Vagina (tissue), 2 donors: Measurements from ENCODE around the gene RFX2. TPM values are rescaled to one million over a fixed set of nuclear protein-coding genes. Genes with fewer than 3 reads are reported as not detected.

ENCODE experiments used
- DNase-seq, 2 donors: peaks; one replicate each; pipeline ENCODE4 v3.0.0-alpha.2; 2017; ENCODE audit errors: extremely low spot score in 2 of 2
- H3K27ac ChIP-seq: fragments of 200-600 bp; sonication (generic); one replicate; pipeline ENCODE4 v1.5.1; 2019
- H3K27me3 ChIP-seq: fragments of 200-600 bp; sonication (generic); one replicate; pipeline ENCODE4 v1.5.1; 2019
- H3K36me3 ChIP-seq, 2 donors: fragments of 200-600 bp; sonication (generic); one replicate each; pipeline ENCODE4 v1.5.1; 2017 to 2019
- H3K4me1 ChIP-seq: fragments of 200-600 bp; sonication (generic); one replicate; pipeline ENCODE4 v1.5.1; 2019
- H3K4me3 ChIP-seq, 2 donors: fragments of 200-600 bp; sonication (generic); 1 replicate in 1 of 2; 2 replicates in 1 of 2; pipeline ENCODE4 v1.5.1; 2016 to 2019
- H3K9me3 ChIP-seq: fragments of 200-600 bp; sonication (generic); one replicate; pipeline ENCODE4 v1.5.1; 2019
- POLR2A ChIP-seq, 2 donors: fragments of 450-650 bp; IDR thresholded peaks; one replicate each; pipeline ENCODE4 v1.6.1; 2017; ENCODE audit warnings: antibody characterized with exemption in 2 of 2, mild to moderate bottlenecking in 2 of 2, moderate library complexity in 2 of 2
- POLR2AphosphoS5 ChIP-seq, 2 donors: sonication (generic); formaldehyde crosslinking; IDR thresholded peaks; one replicate each; pipeline ENCODE4 v1.9.0; 2017; ENCODE audit warnings: antibody characterized with exemption in 2 of 2, mild to moderate bottlenecking in 2 of 2, low read depth in 1 of 2; ENCODE audit not compliant: insufficient read depth in 1 of 2
- intact Hi-C: fragments of 100-400 bp; cut with DNase I; formaldehyde crosslinking; loops from one replicate; pipeline ENCODE4 v1.15.1; 2023
- total RNA-seq: library from RNA; depleted of rRNA; stranded (reverse); fragments of >200 nt; gene quantifications from one replicate; pipeline ENCODE4 v1.2.3, GENCODE V29; 2016
- TF ChIP-seq, protein P1 (sequence below), 3 experiments: fragments of 450-650 bp in 2 of 3; fragments of 200-600 bp in 1 of 3; sonication (generic) in 1 of 3; IDR thresholded peaks; one replicate each; pipeline ENCODE4 v1.5.1; 2017 to 2019; ENCODE audit warnings: antibody characterized with exemption in 3 of 3, mild to moderate bottlenecking in 2 of 3, moderate library complexity in 2 of 3

RFX2 gene
- total RNA-seq, 1 donor from 2014 or later: 12.0 TPM

- intact Hi-C loops: no loop called here
- peaks cover 75% of the 10 kb centered on the region for H3K4me1 ChIP-seq
- TF ChIP-seq POLR2A (IDR thresholded peaks at IDR 0.05) (no peak), POLR2AphosphoS5 (IDR thresholded peaks at IDR 0.05; ENCODE audit: insufficient read depth in 1 of 2, low read depth in 1 of 2) (no peak)
- TF ChIP-seq, protein P1, sequence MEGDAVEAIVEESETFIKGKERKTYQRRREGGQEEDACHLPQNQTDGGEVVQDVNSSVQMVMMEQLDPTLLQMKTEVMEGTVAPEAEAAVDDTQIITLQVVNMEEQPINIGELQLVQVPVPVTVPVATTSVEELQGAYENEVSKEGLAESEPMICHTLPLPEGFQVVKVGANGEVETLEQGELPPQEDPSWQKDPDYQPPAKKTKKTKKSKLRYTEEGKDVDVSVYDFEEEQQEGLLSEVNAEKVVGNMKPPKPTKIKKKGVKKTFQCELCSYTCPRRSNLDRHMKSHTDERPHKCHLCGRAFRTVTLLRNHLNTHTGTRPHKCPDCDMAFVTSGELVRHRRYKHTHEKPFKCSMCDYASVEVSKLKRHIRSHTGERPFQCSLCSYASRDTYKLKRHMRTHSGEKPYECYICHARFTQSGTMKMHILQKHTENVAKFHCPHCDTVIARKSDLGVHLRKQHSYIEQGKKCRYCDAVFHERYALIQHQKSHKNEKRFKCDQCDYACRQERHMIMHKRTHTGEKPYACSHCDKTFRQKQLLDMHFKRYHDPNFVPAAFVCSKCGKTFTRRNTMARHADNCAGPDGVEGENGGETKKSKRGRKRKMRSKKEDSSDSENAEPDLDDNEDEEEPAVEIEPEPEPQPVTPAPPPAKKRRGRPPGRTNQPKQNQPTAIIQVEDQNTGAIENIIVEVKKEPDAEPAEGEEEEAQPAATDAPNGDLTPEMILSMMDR (IDR thresholded peaks at IDR 0.05): no peak
- no peaks in the 10 kb centered on the region for H3K9me3 ChIP-seq
- no peak overlapping the region for H3K4me3 ChIP-seq
- no peaks in the 10 kb centered on the region for H3K27me3 ChIP-seq
- DNase-seq: no peak
- peak overlapping the region; percentile 18 for H3K27ac ChIP-seq
- no peaks in the 10 kb centered on the region for H3K36me3 ChIP-seq
Measured at GRCh38 chr19:5954293-5954692, 156.0 kb downstream of the RFX2 start.

DNA sequence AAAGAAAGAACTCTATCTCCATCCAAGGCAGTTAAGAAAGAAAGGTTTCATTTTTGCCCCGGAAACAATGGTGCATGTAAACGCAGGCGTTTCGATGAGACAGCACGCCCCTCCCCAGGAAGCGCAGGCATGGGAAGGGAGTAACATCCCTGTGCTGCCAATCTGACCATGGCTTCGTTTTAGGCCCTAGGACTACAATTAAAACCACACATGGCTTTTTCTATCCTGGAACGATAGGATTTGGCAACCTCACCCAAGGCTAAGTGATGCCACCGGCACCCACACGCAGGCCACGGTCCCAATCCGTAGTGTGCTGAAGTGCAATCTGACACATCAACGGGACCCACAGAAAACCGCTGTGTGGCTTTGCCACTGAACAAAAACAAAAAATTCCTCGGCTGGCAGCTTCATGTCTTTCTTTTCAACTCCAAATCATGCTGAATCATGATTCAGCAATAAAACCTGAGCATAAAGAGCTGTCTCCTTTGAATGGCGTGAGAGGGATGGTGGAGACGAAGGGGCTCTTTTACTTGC, 156.6 kb downstream of the RFX2 start:
- intact Hi-C loops: no loop called here
- Histone ChIP-seq H3K36me3 (no peaks in the 10 kb centered on the region), H3K9me3 (no peaks in the 10 kb centered on the region), H3K4me1 (peaks cover 74% of the 10 kb centered on the region), H3K27ac (peak overlapping the region; percentile 18), H3K4me3 (no peak overlapping the region), H3K27me3 (no peaks in the 10 kb centered on the region)
- no peak for DNase-seq
- TF ChIP-seq, protein P1 (IDR thresholded peaks at IDR 0.05): no peak
- TF ChIP-seq POLR2AphosphoS5 (IDR thresholded peaks at IDR 0.05; ENCODE audit: insufficient read depth in 1 of 2, low read depth in 1 of 2) (no peak), POLR2A (IDR thresholded peaks at IDR 0.05) (no peak)

DNA sequence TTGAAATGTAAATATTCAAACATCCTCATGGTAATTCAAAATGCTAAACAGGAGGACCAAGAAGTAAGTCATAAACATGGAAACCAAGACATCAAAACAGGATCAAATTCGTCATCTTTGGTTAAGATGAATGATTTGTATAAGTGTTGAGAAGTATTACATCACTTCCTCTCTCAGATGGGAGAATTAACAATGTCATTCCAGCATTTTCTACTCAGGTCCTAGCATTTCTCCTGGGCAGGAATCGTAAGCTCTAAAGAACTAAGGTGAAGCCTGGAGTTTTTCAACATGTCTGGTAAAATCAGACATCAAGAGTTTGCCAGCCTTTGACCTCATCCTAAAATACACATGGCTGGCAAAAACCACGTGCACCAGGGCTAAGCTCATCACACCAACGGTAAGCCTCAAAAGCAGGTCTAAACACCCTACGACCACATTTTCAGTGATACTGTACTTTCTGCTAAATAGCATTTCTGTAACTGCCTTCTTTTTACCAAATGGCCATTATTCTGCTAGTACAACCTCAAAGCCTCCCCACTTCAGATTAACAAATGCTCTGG, 157.2 kb downstream of the RFX2 start:
- intact Hi-C loops: no loop called here
- no peaks in the 10 kb centered on the region for H3K36me3 ChIP-seq
- peaks cover 72% of the 10 kb centered on the region for H3K4me1 ChIP-seq
- no peaks in the 10 kb centered on the region for H3K9me3 ChIP-seq
- H3K4me3 ChIP-seq: no peak overlapping the region
- H3K27ac ChIP-seq: peak overlapping the region; percentile 18
- H3K27me3 ChIP-seq: no peaks in the 10 kb centered on the region
- no peak for TF ChIP-seq POLR2A (IDR thresholded peaks at IDR 0.05)
- no peak for TF ChIP-seq POLR2AphosphoS5 (IDR thresholded peaks at IDR 0.05; ENCODE audit: insufficient read depth in 1 of 2, low read depth in 1 of 2)
- TF ChIP-seq, protein P1 (IDR thresholded peaks at IDR 0.05): no peak
- DNase-seq: no peak

DNA sequence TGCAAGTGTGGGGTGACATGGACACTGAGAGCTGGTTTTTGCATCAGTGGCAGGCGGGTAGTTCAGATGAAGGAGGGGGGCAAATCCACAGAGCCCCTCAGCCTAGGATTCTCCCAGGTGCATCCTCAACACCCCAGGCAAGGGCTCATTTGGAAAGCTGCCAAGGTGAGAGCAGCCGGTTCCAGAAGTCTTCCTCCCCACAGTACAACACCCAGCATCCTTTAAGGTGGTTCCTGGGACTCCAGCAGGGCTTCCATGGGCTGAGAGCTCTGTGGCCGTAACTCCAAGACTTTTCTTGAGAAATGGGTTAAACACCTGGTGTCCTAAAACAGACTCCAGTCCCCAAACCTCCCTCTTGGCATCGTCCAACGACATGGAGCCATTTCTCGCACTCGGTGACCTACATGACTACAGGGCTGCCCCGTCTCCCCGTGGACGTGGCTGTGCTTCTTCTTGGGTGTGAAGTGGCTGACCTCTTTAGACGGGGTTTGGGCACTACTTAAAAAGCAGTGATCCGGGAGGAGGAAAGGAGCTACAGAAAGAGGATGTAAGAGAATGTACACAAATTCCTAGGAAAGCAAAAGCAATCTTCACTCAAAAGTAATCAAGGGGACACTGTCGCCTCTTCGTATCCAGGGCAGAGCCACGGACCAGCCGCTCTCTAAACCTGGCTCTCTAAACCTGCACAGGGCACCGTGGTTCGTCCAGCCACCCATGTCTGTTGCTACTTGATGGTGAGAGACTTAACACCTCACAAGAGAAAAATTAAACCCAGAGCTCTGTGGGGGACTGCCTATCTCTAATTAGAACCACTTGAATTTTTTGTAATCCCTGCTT, 157.9 kb downstream of the RFX2 start:
- no peak for DNase-seq
- Histone ChIP-seq H3K4me3 (no peak overlapping the region), H3K36me3 (no peaks in the 10 kb centered on the region), H3K27ac (peak overlapping the region; percentile 1), H3K9me3 (no peaks in the 10 kb centered on the region), H3K4me1 (peaks cover 74% of the 10 kb centered on the region), H3K27me3 (no peaks in the 10 kb centered on the region)
- no peak for TF ChIP-seq POLR2A (IDR thresholded peaks at IDR 0.05)
- TF ChIP-seq, protein P1 (IDR thresholded peaks at IDR 0.05): no peak
- TF ChIP-seq POLR2AphosphoS5 (IDR thresholded peaks at IDR 0.05; ENCODE audit: insufficient read depth in 1 of 2, low read depth in 1 of 2): no peak
- intact Hi-C loops: no loop called here
